K562 (cell line): Measurements from ENCODE around the gene LCN15. TPM values are rescaled to one million over a fixed set of nuclear protein-coding genes. Genes with fewer than 3 reads are reported as not detected.

Experiments used
- EWSR1 ChIP-seq: fragments of 450-650 bp; IDR thresholded peaks from 2 replicates; pipeline ENCODE4 v1.6.1; 2018; ENCODE audit warnings: borderline replicate concordance, mild to moderate bottlenecking, low read depth, moderate library complexity; ENCODE audit not compliant: partially characterized antibody
- FOXK1 ChIP-seq: sonication (generic); formaldehyde crosslinking; IDR thresholded peaks from 2 replicates; pipeline ENCODE4 v1.8.0; 2022; ENCODE audit warnings: missing genetic modification reagents, mild to moderate bottlenecking, borderline replicate concordance
- HEY1 ChIP-seq: fragments of 250-450 bp; sonication (Bioruptor Pico); IDR thresholded peaks from 2 replicates; pipeline ENCODE4 v1.5.0; 2020; ENCODE audit warnings: mild to moderate bottlenecking, moderate library complexity, borderline replicate concordance
- HMG20B ChIP-seq: fragments of 250-450 bp; sonication (Bioruptor Pico); IDR thresholded peaks from 2 replicates; pipeline ENCODE4 v1.5.0; 2021; ENCODE audit warnings: mild to moderate bottlenecking
- MBD2 ChIP-seq: sonication (generic); IDR thresholded peaks from 2 replicates; pipeline ENCODE4 v1.6.1; 2016; ENCODE audit warnings: low read depth, borderline replicate concordance
- MCM7 ChIP-seq, 2 experiments: fragments of 450-650 bp; IDR thresholded peaks; 2 replicates each; pipeline ENCODE4 v1.6.1; 2016 to 2018
- MEF2D ChIP-seq: conservative IDR thresholded peaks from 2 replicates; pipeline ENCODE4 v1.6.1; 2016; ENCODE audit warnings: low read depth, missing genetic modification characterization, missing compliant biosample characterization
- NFYB ChIP-seq: IDR thresholded peaks from 2 replicates; pipeline ENCODE4 v1.6.1; 2011; ENCODE audit warnings: mild to moderate bottlenecking, moderate library complexity; ENCODE audit not compliant: insufficient read length; ENCODE audit errors: extremely low read depth
- POLR2AphosphoS5 ChIP-seq: IDR thresholded peaks from 2 replicates; pipeline ENCODE4 v1.6.1; 2011; ENCODE audit warnings: mild to moderate bottlenecking, low read depth, low read length, moderate library complexity; ENCODE audit not compliant: control insufficient read depth, insufficient read depth
- SLC30A9 ChIP-seq: fragments of 250-450 bp; sonication (Bioruptor Pico); IDR thresholded peaks from 2 replicates; pipeline ENCODE4 v1.8.0; 2022; ENCODE audit warnings: mild to moderate bottlenecking, moderate library complexity
- TARDBP ChIP-seq: fragments of 450-650 bp; IDR thresholded peaks from 2 replicates; pipeline ENCODE4 v1.6.1; 2016
- ZFP1 ChIP-seq: fragments of 450-650 bp; formaldehyde crosslinking; IDR thresholded peaks from 2 replicates; pipeline ENCODE4 v1.4.0; 2020; ENCODE audit warnings: mild to moderate bottlenecking, mixed read lengths
- ZFP36 ChIP-seq: fragments of 150-350 bp; IDR thresholded peaks from 2 replicates; pipeline ENCODE4 v1.6.1; 2018; ENCODE audit warnings: low read length, low read depth; ENCODE audit not compliant: partially characterized antibody
- ZNF561 ChIP-seq: fragments of 450-650 bp; formaldehyde crosslinking; conservative IDR thresholded peaks from 2 replicates; pipeline ENCODE4 v1.4.0; 2020; ENCODE audit warnings: mild to moderate bottlenecking, moderate library complexity
- ZNF766 ChIP-seq: fragments of 200-800 bp; sonication (Bioruptor generic); conservative IDR thresholded peaks from 2 replicates; pipeline ENCODE4 v1.6.1; 2016; ENCODE audit warnings: missing genetic modification characterization, missing compliant biosample characterization
- polyA plus RNA-seq, 8 experiments: library from polyadenylated mRNA; depleted of rRNA in 4 of 8; stranded (reverse) in 5 of 8; unstranded in 3 of 8; fragments of >200 nt; fragmentation: Nextera tagmentation in 2 of 8; fragmentation: Illumina TruSeq in 1 of 8; extraction: Ambion mirVana in 2 of 8; extraction: Trizol in 1 of 8; gene quantifications; 2 replicates each; pipeline versions ENCODE4 v1.2.1 to v1.2.3, GENCODE V29; 2011 to 2014; ENCODE audit warnings: inconsistent platforms in 1 of 8, missing spikeins in 1 of 8
- total RNA-seq, 7 experiments: library from RNA; depleted of rRNA in 6 of 7; stranded (reverse); fragments of >200 nt in 6 of 7; fragmentation: Illumina TruSeq in 2 of 7; extraction: Trizol in 2 of 7; gene quantifications; 2 replicates each; pipeline versions ENCODE4 v1.2.1 to v1.2.3, GENCODE V29; 2011 to 2021; ENCODE audit warnings: low replicate concordance in 1 of 7
- TF ChIP-seq, protein P1 (sequence below): fragments of 250-450 bp; sonication (Bioruptor Pico); IDR thresholded peaks from 2 replicates; pipeline ENCODE4 v1.4.0; 2020; ENCODE audit warnings: mild to moderate bottlenecking, moderate library complexity
- TF ChIP-seq, protein P2 (sequence below): IDR thresholded peaks from 2 replicates; pipeline ENCODE4 v1.6.1; 2012; ENCODE audit warnings: low read depth, low read length, improper control_type of control experiment, borderline replicate concordance
- TF ChIP-seq, protein P3 (sequence below): sonication (generic); formaldehyde crosslinking; IDR thresholded peaks from 2 replicates; pipeline ENCODE4 v1.8.0; 2023; ENCODE audit warnings: mild to moderate bottlenecking, missing genetic modification reagents

The LCN15 gene
- total and polyA plus RNA-seq, 9 of the 15 experiments (the other 6 are each of a cell fraction or from before 2014, with no cell fraction given): 0.66 TPM; not detected in 8

DNA sequence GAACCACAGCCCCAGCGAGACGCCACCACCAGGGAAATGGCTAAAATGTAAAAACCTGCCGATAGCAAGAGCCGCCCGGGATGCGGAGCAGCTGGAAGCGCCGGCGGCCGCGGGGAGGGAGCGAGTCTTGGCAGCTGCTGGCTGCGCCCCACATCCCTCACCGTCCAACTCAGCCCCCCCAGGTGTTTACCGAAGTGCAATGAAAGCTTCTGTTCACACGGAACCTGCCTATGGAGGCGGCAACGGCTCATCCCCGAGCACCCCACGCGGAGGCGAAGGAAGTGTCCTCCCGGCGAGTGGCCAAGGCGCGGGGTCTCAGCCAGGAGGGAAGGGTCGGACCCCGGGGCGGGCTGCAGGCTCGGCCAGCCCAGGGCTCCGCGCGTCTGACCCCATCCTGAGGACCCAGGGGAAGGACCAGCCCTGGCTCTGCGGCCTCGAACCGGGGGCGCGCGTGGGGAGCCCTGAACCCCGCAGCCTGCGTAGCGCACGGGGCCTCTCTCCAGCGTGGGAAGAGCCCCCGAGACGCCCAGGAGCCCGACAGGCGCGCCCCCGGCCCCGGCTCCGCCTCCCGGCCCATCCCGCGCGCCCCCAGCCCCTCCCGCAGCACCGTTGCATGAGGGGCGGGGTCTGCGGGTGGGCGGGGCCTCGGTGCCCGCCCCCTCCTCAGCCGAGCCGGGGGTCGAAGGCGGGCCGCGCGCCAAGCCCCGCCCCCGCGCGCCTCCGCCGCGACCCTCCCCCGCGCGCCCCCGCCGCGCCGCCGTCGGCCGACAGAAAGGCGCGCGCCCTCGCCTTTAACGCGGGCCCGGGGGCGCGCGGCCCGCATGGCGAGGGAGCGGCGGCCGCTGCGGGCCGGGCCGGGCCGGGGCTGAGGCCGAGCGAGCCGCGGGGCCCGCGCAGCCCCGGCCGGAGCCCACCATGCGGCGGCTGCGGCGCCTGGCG is 52.3 kb downstream of the LCN15 start, which contains the start of gene DIPK1B (continued):
- TF ChIP-seq, protein P1, sequence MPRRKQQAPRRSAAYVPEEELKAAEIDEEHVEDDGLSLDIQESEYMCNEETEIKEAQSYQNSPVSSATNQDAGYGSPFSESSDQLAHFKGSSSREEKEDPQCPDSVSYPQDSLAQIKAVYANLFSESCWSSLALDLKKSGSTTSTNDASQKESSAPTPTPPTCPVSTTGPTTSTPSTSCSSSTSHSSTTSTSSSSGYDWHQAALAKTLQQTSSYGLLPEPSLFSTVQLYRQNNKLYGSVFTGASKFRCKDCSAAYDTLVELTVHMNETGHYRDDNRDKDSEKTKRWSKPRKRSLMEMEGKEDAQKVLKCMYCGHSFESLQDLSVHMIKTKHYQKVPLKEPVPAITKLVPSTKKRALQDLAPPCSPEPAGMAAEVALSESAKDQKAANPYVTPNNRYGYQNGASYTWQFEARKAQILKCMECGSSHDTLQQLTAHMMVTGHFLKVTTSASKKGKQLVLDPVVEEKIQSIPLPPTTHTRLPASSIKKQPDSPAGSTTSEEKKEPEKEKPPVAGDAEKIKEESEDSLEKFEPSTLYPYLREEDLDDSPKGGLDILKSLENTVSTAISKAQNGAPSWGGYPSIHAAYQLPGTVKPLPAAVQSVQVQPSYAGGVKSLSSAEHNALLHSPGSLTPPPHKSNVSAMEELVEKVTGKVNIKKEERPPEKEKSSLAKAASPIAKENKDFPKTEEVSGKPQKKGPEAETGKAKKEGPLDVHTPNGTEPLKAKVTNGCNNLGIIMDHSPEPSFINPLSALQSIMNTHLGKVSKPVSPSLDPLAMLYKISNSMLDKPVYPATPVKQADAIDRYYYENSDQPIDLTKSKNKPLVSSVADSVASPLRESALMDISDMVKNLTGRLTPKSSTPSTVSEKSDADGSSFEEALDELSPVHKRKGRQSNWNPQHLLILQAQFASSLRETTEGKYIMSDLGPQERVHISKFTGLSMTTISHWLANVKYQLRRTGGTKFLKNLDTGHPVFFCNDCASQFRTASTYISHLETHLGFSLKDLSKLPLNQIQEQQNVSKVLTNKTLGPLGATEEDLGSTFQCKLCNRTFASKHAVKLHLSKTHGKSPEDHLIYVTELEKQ (CRISPR knock-in tag): no peak
- TF ChIP-seq ZFP36: peak; percentile 57
- TF ChIP-seq HMG20B (CRISPR knock-in tag): no peak
- TF ChIP-seq TARDBP: peak; percentile 67; the same call in 1 of the 2 replicates
- TF ChIP-seq, protein P2, sequence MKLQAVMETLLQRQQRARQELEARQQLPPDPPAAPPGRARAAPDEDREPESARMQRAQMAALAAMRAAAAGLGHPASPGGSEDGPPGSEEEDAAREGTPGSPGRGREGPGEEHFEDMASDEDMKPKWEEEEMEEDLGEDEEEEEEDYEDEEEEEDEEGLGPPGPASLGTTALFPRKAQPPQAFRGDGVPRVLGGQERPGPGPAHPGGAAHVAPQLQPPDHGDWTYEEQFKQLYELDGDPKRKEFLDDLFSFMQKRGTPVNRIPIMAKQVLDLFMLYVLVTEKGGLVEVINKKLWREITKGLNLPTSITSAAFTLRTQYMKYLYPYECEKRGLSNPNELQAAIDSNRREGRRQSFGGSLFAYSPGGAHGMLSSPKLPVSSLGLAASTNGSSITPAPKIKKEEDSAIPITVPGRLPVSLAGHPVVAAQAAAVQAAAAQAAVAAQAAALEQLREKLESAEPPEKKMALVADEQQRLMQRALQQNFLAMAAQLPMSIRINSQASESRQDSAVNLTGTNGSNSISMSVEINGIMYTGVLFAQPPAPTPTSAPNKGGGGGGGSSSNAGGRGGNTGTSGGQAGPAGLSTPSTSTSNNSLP: no peak
- no peak for TF ChIP-seq MBD2
- TF ChIP-seq SLC30A9 (CRISPR knock-in tag): no peak
- no peak for TF ChIP-seq NFYB
- TF ChIP-seq POLR2AphosphoS5: no peak
- TF ChIP-seq FOXK1 (CRISPR knock-in tag): no peak
- no peak for TF ChIP-seq ZNF561 (CRISPR knock-in tag)
- no peak for TF ChIP-seq MEF2D (tag)
- no peak for TF ChIP-seq ZFP1 (CRISPR knock-in tag)
- no peak for TF ChIP-seq HEY1 (CRISPR knock-in tag)
- no peak for TF ChIP-seq EWSR1
- TF ChIP-seq ZNF766: peak; percentile 55; the same call in 1 of the 2 replicates
- TF ChIP-seq, protein P3, sequence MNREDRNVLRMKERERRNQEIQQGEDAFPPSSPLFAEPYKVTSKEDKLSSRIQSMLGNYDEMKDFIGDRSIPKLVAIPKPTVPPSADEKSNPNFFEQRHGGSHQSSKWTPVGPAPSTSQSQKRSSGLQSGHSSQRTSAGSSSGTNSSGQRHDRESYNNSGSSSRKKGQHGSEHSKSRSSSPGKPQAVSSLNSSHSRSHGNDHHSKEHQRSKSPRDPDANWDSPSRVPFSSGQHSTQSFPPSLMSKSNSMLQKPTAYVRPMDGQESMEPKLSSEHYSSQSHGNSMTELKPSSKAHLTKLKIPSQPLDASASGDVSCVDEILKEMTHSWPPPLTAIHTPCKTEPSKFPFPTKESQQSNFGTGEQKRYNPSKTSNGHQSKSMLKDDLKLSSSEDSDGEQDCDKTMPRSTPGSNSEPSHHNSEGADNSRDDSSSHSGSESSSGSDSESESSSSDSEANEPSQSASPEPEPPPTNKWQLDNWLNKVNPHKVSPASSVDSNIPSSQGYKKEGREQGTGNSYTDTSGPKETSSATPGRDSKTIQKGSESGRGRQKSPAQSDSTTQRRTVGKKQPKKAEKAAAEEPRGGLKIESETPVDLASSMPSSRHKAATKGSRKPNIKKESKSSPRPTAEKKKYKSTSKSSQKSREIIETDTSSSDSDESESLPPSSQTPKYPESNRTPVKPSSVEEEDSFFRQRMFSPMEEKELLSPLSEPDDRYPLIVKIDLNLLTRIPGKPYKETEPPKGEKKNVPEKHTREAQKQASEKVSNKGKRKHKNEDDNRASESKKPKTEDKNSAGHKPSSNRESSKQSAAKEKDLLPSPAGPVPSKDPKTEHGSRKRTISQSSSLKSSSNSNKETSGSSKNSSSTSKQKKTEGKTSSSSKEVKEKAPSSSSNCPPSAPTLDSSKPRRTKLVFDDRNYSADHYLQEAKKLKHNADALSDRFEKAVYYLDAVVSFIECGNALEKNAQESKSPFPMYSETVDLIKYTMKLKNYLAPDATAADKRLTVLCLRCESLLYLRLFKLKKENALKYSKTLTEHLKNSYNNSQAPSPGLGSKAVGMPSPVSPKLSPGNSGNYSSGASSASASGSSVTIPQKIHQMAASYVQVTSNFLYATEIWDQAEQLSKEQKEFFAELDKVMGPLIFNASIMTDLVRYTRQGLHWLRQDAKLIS (CRISPR knock-in tag): 0 out of 2 replicates have a peak, but pooled peaks have one; percentile 45
- no peak for TF ChIP-seq MCM7 (IDR thresholded peaks at IDR 0.05)
